ENCODE results near the gene GOLIM4.

DNA sequence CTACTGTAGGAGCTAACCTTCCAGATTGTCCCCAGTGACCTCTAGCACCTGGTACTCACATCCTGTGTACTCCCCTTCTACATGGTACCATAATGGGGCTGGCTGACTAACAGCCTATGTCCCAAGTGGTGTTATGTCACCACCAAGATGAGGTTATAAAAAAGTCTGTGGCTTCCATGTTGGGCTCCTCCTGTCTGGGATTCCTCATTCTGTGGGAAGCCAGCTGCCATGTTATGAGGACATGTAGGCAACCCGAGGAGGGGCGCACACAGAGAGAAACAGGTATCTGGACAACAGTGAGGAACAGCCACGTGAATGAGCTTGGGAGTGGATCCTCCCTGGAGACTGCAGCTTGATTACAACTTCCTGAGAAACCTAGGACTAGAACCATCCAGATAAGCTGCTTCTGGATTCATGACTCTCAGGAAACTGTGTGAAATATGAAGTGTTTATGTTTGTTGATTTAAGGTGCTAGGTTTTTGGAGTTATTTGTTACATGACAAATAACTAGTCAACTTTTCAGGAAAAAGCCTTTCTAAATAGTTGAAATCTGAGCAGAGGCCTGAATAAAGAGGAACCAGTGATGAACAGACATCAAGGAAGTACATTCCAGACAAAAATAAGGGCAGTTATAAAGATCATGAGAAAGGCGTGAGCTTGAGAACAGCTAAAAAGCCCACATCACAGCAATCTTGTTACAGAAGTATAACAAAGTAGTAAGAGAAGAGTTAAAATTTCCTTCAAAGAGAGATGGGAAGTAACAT is 21.7 kb downstream of the GOLIM4 start:
- TF ChIP-seq CTCF (IDR thresholded peaks at IDR 0.05) (no peak), ZFX (IDR thresholded peaks at IDR 0.05; ENCODE audit: borderline replicate concordance) (no peak)
